ENCODE data around the gene PCP4L1.
A peak's percentile ranks its signal among the peaks of the same experiment; 100 is the strongest.
"Not testable (repeated sequence)": the region's sequence is repeated elsewhere in the genome, so short reads cannot be mapped to it uniquely, and the experiment has no call there.

Gene PCP4L1

GRCh38 chr1:161228032-161228431, 30.5 kb upstream of the PCP4L1 start:
- DNase-seq (ENCODE audit: low read depth) = no peak

GRCh38 chr1:161229896-161230295, 28.6 kb upstream of the PCP4L1 start:
- DNase-seq (ENCODE audit: low read depth) = no peak

- no peak for DNase-seq (ENCODE audit: low read depth)
These were observed 27.8 kb upstream of the PCP4L1 start for GRCh38 chr1:161230762-161231161.

- no peak for DNase-seq (ENCODE audit: low read depth)
These were observed 25.4 kb upstream of the PCP4L1 start for GRCh38 chr1:161233102-161233501.

GRCh38 chr1:161235957-161236775, 22.4 kb upstream of the PCP4L1 start:
- DNase-seq (ENCODE audit: low read depth) = no peak

- no peak for DNase-seq (ENCODE audit: low read depth)
These were observed 20.5 kb upstream of the PCP4L1 start, which contains the start of gene NR1I3 for GRCh38 chr1:161238039-161238473. NR1I3 (minus strand) TSS chr1:161238203; CDS start chr1:161236565, 1,638 bp downstream.

GRCh38 chr1:161241682-161242081, 16.9 kb upstream of the PCP4L1 start:
- no peak for DNase-seq (ENCODE audit: low read depth)

- DNase-seq (ENCODE audit: low read depth) = no peak
These were observed 16.2 kb upstream of the PCP4L1 start for GRCh38 chr1:161242313-161242712.

- no peak for DNase-seq (ENCODE audit: low read depth)
These were observed 13.7 kb upstream of the PCP4L1 start for GRCh38 chr1:161244888-161245287.

- not testable (repeated sequence) for DNase-seq (ENCODE audit: low read depth)
These were observed 8.4 kb upstream of the PCP4L1 start for GRCh38 chr1:161250100-161250499.

- DNase-seq (ENCODE audit: low read depth) = no peak
These were observed 7.7 kb upstream of the PCP4L1 start for GRCh38 chr1:161250829-161251228.

- DNase-seq (ENCODE audit: low read depth) = no peak
These were observed 7.0 kb upstream of the PCP4L1 start for GRCh38 chr1:161251579-161251978.

- not testable (repeated sequence) for DNase-seq (ENCODE audit: low read depth)
These were observed 3.2 kb upstream of the PCP4L1 start for GRCh38 chr1:161255302-161255701.

GRCh38 chr1:161255955-161256520, 2.5 kb upstream of the PCP4L1 start:
- DNase-seq (ENCODE audit: low read depth) = not testable (repeated sequence)

GRCh38 chr1:161257109-161257508, 1.4 kb upstream of the PCP4L1 start:
- DNase-seq (ENCODE audit: low read depth) = not testable (repeated sequence)

- no peak for DNase-seq (ENCODE audit: low read depth)
These were observed 779 bp downstream of the PCP4L1 start for GRCh38 chr1:161259345-161259702.

GRCh38 chr1:161259765-161260164, 1.2 kb downstream of the PCP4L1 start:
- no peak for DNase-seq (ENCODE audit: low read depth)

- DNase-seq (ENCODE audit: low read depth) = no peak
These were observed 2.1 kb downstream of the PCP4L1 start for GRCh38 chr1:161260376-161261260.

- no peak for DNase-seq (ENCODE audit: low read depth)
These were observed 3.0 kb downstream of the PCP4L1 start for GRCh38 chr1:161261261-161262235.

GRCh38 chr1:161265305-161265704, 6.8 kb downstream of the PCP4L1 start:
- DNase-seq (ENCODE audit: low read depth) = no peak

- DNase-seq (ENCODE audit: low read depth) = peak; percentile 36
These were observed 7.7 kb downstream of the PCP4L1 start for GRCh38 chr1:161266202-161266601.
